SW 1271 (cell line): ENCODE results near the gene UGCG.
"Not testable (repeated sequence)": the region's sequence is repeated elsewhere in the genome, so short reads cannot be mapped to it uniquely, and the experiment has no call there.

ENCODE experiments used
- DNase-seq, 2 experiments: peaks; one replicate each; lab custom pipeline; 2025; lab: John Stamatoyannopoulos, UW

UGCG gene

DNA sequence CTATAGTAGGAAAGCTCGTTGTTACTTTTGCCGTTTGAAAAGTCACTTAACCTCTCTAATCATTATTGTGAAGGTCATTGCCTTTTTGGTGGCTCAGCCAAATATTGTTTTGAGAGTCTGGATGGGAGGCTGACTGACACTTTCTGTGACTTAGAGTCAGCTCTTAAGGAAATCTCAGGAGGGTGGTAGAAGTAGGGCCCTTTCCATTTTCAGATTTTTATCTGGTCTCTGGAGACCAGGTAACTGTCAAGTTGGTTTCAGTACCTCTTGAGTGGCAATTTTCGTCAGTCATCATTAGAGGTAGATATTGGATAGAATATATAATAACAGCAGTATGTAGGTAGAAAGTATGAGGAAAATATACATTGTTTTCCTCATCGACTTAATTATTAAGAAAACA is 23.3 kb downstream of the UGCG start:
- DNase-seq: no peak

DNA sequence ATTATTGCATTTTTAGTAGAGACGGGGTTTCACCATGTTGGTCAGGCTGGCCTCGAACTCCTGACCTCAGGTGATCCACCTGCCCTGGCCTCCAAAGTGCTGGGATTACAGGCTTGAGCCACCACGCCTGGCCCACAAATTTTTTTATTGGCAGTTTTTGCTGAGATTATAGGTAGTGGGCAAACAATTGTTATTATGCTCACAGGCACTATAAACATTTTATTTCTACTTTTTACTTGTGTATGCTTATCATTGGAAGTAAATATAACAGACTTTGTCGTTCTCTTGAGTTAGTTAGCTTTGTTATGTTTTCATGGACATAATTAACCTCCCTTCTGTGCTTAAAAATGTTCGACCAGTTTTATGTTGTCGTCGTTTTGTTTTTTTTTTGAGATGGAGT is 23.9 kb downstream of the UGCG start:
- DNase-seq: no peak

DNA sequence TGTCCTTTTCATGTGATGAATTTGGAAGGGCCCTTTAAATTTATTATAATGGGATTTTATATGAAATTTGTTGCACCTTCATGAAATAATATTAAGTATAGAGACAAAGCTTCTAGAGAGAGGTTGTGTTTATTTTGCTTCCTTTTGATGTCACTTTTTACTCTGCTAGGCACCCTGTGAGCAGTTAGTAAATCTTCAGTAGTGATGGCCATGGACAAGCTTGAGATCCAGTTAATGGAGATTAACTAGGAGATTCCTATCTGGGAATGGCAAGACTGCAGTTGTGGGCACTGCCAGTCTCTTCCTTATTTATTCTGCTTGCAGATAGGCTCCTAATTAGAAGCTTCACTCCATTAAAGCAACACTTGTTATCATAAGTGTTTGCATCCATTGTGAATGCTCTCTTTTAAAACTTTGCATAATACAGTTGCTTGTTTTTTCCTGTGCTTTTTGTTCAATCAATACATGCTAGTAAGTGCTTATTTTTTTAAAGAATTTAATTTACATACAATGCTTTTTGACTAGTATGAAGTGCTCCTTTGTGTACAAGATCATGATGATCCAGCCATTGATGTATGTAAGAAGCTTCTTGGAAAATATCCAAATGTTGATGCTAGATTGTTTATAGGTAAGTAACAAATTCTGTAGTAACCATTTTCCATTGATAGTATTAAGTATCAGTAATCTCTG is 25.9 kb downstream of the UGCG start:
- peak in 1 of 2 experiments; percentile 63 for DNase-seq

- peak in 1 of 2 experiments; percentile 65 for DNase-seq
These were observed 27.7 kb downstream of the UGCG start for GRCh38 chr9:111924281-111924680.

DNA sequence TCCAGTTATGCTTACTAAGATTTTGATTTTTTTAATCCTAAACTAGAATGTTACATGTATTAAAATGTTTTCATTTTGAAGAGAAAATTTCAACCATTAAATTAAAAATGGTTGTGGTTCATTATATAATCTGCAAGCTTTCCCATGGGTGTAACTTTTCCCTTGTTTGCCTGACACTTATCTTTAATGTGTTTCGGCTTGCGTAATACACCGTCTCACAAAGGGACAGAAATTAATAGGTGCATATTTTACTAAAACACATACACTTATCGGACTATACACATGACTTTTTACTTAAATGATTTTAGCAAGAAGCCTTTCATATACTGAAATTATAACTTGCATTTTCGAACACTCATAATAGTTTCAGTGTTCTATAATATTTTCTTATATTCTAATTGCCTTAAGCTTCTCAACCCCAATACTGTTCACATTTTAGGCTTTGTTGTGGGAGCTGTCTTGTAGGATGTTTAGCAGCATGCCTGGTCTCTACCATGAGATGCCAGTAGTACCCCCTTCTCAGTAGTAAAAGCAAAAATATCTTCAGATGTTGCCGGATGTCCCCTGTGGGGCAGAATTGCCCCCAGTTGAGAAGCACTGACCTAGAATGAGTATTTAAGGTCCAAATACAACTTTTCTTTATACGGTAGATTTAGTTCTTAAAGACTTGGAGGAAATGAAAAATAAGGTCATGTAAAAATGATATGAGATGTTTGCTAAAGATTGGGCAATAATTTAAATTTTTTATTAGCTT is 28.6 kb downstream of the UGCG start:
- peak in 1 of 2 experiments; percentile 63 for DNase-seq

DNA sequence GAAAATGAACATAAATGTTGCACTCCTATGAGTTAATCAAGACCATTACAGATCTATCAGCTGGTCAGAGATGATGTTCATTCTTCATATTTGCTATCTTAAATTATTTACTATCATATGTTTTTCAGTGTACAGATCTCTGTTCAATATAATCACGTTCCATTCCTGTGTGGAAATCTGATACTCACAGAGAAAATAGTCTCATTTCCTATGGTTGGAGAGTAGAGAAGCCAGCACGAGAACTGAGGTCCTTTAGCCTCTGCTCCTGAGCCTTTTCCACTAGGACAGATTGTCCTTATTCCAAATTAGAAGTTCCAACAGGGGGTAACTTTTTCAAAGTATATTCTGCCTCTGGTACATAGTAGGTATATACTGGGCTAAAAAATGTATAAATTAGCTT is 29.2 kb downstream of the UGCG start:
- peak in 1 of 2 experiments; percentile 65 for DNase-seq

DNA sequence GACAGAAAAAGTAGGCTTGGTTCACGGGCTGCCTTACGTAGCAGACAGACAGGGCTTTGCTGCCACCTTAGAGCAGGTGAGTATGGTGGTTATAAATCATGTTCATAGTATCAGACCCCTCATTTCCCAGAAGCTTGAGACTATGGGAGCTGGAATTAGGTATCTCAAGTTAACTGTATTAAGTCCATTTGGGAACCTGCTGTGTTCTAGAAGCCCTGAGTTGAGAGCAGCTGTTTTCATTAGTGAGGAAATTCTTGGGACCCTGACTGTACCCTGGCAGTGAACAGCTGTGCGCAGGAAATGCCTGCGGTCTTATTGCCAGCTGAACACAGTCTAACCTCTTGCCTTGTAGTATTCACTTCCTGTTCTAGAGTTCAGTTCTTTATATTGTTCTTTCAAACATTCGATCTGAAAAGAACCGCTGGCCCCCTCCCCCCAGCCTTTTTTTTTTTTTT is 29.8 kb downstream of the UGCG start:
- DNase-seq: peak; percentile 95 to 99

- peak in 1 of 2 experiments; percentile 56 for DNase-seq
These were observed 31.7 kb downstream of the UGCG start for GRCh38 chr9:111928359-111928720.

- DNase-seq: no peak
These were observed 38.1 kb downstream of the UGCG start for GRCh38 chr9:111934747-111935146.

DNA sequence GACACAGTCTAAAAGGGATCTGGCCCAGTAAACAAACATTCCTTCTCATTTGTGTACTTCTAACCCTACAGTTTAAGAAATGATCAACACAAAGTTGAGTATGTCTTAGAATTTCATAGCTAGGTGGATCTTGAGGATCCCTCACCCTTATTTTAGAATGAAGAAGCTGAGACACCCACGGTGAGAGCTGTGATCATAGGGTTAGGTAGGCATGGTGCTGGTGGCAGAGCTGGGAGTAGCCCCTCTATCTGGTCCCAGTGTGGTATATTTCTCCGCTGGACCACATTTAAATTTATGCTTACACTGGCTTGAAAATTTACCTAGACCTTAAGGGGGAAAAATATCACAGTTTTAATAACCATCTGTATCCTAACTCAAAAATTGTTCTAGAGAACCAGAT is 39.8 kb downstream of the UGCG start:
- DNase-seq: no peak

DNA sequence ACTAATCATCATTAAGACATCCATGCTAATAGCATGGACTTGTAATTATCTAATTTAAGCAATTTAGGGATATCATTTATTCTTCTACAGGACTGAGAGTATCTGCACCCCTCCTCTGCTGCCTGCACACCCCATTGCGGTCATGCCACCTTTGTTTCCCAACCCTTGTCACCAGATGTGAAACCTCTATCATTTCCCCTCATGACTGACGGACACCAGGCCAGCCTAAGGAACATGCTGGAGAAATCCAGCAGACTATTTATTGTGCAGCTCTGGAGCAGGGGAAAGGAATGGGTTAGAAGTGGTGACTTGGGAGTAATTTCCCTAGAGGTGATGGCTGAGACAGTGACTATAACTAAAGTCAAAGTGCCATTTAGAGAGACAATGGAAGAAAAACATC is 40.7 kb downstream of the UGCG start:
- no peak for DNase-seq

DNA sequence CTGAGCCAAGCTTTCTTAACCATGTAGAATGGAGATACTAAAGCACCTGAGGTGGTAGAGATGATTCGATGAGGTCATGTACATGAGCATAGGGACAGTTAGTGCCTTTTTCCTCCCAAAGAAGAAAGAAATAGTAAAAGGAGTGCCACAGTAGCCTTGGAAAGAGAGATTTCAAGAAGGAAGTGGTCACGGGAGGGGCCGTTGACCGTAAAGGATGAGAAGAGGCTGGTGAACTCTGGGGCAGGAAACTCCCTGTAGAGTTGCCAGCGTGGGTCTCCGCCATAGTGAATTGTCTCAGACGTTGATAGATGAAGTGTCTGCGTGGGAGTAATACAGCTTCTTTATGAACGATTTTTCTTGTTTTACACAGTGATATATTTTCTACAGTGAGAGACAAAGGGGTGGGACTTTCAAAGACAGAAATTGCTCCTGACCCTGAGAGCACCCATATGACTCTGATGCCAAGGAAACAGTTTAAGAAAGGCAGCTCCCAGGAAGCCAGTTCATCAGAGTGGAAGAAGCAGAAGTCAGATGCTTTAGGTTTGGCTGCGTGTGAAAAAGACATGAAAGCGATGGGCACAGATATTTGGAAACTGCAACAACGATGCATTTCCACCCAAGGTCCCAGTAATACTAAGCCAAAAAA is 41.3 kb downstream of the UGCG start:
- DNase-seq: peak in 1 of 2 experiments; percentile 63

- no peak for DNase-seq
These were observed 41.8 kb downstream of the UGCG start for GRCh38 chr9:111938427-111938800.

- DNase-seq: no peak
These were observed 42.7 kb downstream of the UGCG start for GRCh38 chr9:111939322-111939721.

DNA sequence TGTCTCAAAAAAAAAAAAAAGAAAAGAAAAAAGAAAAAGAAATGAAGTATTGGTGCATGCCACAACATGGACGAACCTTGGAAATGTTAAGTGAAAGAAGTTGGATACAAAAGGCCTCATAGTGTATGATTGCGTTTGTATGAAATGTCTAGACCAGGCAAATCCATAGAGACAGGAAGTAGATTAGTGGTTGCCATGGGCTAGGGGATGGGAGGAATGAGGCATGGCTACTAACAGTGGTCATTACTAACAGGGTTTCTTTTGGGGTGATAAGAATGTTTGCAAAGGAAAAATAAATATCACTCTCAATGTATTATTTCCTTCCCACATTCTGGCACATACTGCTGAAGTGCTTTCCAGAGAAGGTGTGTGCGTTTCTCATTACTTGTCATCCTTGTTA is 44.1 kb downstream of the UGCG start:
- DNase-seq: no peak

DNA sequence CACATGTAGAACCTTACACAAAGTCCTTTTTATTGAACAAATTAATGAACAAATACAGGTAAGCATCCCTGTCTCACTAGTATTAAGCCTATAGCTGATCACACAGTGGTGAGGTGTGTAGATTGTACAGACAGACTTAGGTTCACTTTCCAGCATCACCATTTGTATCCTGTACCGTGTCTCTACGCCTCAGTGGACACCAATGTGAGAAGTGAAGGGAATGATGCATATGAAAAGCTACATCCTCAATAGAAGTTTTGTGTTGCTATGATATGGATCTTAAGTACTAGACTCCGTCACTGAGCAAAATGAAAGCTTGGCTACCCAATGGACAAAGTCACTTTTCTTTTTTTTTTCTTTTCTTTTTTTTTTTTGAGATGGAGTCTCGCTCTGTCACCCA is 46.6 kb downstream of the UGCG start:
- DNase-seq: no peak

- no peak for DNase-seq
These were observed 47.1 kb downstream of the UGCG start for GRCh38 chr9:111943746-111944145.

GRCh38 chr9:111944241-111944866 is 47.7 kb downstream of the UGCG start:
- no peak for DNase-seq

- DNase-seq: no peak
These were observed 48.6 kb downstream of the UGCG start for GRCh38 chr9:111945216-111945615.

DNA sequence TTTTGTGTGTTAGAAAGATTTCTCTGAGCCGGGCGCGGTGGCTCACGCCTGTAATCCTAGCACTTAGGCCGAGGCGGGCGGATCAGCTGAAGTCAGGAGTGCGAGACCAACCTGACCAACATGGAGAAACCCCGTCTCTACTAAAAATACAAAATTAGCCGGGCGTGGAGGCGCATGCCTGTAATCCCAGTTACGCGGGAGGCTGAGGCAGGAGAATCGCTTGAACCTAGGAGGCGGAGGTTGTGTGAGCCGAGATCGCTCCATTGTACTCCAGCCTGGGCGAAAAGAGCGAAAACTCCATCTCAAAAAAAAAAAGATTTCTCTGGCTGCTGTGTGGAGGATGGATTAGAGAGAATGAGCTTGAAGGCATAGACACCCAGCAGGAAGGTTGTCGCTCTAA is 51.5 kb downstream of the UGCG start:
- not testable (repeated sequence) for DNase-seq

DNA sequence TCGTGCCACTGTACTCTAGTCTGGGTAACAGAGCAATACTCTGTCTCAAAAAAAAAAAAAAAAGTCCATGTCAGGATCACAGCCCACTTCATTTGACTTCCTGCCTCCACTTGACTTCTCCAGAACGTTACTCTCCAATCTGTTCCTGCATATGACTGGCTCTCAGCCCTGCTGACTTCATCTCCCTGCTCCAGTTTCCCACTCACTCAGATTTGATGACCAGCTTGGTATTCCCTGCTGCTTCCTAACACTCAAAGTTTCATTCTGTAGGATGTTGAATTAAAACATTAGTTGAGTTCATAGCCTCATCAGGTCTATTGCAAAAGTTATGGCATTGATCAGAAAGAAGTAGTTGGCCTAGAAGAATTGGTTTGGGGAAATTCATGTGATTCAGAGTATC is 52.3 kb downstream of the UGCG start:
- no peak for DNase-seq

- DNase-seq: peak in 1 of 2 experiments; percentile 25
These were observed 53.3 kb downstream of the UGCG start for GRCh38 chr9:111949919-111950318.

GRCh38 chr9:111952559-111952958 is 55.9 kb downstream of the UGCG start:
- DNase-seq: peak; percentile 46 to 85
